ENCODE results near the gene RGL1.

DNA sequence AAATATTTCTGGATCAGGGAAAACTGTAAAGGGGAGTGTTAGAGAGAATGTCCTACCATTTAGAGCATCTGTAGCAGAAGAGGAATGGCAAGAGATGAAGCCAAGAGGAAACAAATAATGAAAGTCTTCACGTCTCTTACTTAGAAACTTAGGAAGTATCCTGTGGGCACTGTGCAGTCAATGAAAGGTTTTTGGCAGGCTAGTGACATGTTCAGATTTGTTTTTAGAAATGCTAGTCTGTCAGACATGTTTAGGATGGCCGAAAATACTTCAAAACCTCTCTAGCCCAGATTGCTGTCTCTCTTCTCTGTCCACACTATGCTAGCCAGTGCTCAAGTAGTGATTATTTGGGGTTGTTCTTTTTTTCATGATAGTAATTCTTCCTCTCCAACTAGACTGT lies 48.6 kb upstream of the RGL1 start:
- TF ChIP-seq, protein P1, sequence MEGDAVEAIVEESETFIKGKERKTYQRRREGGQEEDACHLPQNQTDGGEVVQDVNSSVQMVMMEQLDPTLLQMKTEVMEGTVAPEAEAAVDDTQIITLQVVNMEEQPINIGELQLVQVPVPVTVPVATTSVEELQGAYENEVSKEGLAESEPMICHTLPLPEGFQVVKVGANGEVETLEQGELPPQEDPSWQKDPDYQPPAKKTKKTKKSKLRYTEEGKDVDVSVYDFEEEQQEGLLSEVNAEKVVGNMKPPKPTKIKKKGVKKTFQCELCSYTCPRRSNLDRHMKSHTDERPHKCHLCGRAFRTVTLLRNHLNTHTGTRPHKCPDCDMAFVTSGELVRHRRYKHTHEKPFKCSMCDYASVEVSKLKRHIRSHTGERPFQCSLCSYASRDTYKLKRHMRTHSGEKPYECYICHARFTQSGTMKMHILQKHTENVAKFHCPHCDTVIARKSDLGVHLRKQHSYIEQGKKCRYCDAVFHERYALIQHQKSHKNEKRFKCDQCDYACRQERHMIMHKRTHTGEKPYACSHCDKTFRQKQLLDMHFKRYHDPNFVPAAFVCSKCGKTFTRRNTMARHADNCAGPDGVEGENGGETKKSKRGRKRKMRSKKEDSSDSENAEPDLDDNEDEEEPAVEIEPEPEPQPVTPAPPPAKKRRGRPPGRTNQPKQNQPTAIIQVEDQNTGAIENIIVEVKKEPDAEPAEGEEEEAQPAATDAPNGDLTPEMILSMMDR (IDR thresholded peaks at IDR 0.05), result no peak
- no peak for TF ChIP-seq POLR2A (IDR thresholded peaks at IDR 0.05)

Data from lower leg skin (tissue), 3 donors.